NT2/D1 (cell line): ENCODE measurements around the gene ROPN1L.

Experiments
- DNase-seq: peaks from one replicate; pipeline ENCODE4 v3.0.0-alpha.2; 2011; ENCODE audit warnings: low read depth, low spot score
- H3K27me3 ChIP-seq: 2 replicates; pipeline ENCODE4 v1.6.0; 2011; ENCODE audit warnings: mild to moderate bottlenecking; ENCODE audit not compliant: insufficient read length, insufficient read depth
- H3K36me3 ChIP-seq: 2 replicates; pipeline ENCODE4 v1.6.1; 2011; ENCODE audit warnings: mild to moderate bottlenecking, low read length, mixed read lengths; ENCODE audit not compliant: insufficient read depth, insufficient read length
- H3K4me1 ChIP-seq: 2 replicates; pipeline ENCODE4 v1.5.1; 2011; ENCODE audit not compliant: insufficient read depth, insufficient read length
- H3K4me3 ChIP-seq: 2 replicates; pipeline ENCODE4 v1.5.1; 2011; ENCODE audit warnings: low read depth; ENCODE audit not compliant: insufficient read length
- H3K9ac ChIP-seq: 2 replicates; pipeline ENCODE4 v1.6.0; 2011; ENCODE audit warnings: low read depth; ENCODE audit not compliant: insufficient read length
- H3K9me3 ChIP-seq: 2 replicates; pipeline ENCODE4 v1.5.1; 2011; ENCODE audit warnings: mild to moderate bottlenecking, low read length; ENCODE audit not compliant: insufficient read depth
- SUZ12 ChIP-seq: IDR thresholded peaks from 2 replicates; pipeline ENCODE4 v1.6.1; 2011; ENCODE audit not compliant: insufficient read length, insufficient read depth; ENCODE audit errors: extremely low read depth
- YY1 ChIP-seq: IDR thresholded peaks from 2 replicates; pipeline ENCODE4 v1.6.1; 2011; ENCODE audit not compliant: insufficient read length, insufficient read depth
- ZNF274 ChIP-seq: IDR thresholded peaks from 2 replicates; pipeline ENCODE4 v1.6.1; 2011; ENCODE audit warnings: mild to moderate bottlenecking, low read depth, low read length

The ROPN1L gene

DNA sequence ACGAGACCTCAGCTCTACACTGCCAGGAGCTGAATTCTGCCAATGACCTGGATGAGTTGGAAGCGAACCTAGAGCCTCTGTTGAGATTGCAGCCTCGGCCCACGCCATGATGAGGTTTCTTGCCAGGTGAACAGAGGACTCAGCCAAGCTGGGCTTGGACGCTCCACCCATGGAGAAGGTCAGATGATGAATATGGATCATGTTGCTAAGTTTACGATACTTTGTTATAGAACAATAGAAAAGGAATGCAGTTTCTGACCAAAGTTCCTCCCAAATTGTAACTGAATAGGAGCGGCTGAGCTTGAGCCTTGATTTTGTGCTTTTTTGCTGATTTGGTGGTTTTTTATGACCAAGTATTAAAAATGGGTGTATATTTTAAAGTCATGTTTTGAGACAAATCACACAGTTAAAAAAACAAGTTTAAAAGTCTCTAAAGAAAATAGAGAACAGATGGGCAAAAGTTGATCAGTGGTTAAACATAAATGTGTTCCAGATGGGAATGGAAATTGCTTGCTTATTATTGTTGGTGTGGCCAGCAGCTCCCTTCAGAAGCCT, 32.9 kb downstream of the ROPN1L start:
- peaks cover 4% of the 10 kb centered on the region; the same call in 1 of the 2 replicates for H3K9me3 ChIP-seq
- H3K36me3 ChIP-seq = no peaks in the 10 kb centered on the region
- peaks cover 3% of the 10 kb centered on the region for H3K27me3 ChIP-seq
- H3K4me1 ChIP-seq = peaks cover 3% of the 10 kb centered on the region
- no peak overlapping the region for H3K9ac ChIP-seq
- TF ChIP-seq ZNF274 (no peak), YY1 (no peak), SUZ12 (no peak)
- H3K4me3 ChIP-seq = no peak overlapping the region
- DNase-seq = no peak

DNA sequence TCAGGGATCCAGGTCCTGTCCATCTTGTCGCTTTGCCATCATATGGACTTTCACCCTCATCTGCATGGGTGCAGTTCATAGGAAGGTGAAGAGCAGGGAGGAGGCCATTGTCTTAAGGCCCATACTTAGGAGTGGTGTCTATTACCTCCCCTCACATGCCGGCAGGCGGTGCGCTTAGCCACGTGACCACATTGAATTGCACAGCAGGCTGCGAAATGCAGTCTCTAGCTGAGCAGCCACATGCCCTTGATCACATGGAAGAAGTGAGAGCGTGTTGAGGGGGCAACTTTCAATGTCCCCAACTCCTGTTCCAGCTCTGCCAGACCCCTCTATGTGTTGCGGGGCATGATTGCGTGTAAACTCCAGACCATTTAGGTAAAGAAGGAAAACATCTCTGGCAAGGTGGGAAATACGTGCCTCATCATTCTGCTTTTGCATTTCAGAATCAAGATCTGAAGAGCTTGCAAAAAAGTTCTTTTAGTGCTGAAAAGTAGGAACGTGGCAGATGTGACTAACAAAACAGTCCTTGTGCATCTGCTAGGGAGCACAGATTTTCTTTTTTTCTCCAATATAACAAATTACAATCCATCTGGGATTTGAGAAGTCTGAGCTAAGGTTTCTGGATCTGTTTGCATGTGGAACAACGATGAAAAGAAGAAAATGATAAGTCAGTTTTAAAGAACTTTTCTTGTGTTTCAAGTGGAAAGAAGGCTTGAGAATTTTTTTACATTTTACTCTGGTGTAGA, 34.4 kb downstream of the ROPN1L start:
- Histone ChIP-seq H3K4me1 (peaks cover 4% of the 10 kb centered on the region), H3K4me3 (no peak overlapping the region), H3K9ac (no peak overlapping the region), H3K36me3 (no peaks in the 10 kb centered on the region), H3K27me3 (peaks cover 3% of the 10 kb centered on the region), H3K9me3 (peaks cover 4% of the 10 kb centered on the region; the same call in 1 of the 2 replicates)
- DNase-seq = no peak
- TF ChIP-seq SUZ12 (no peak), YY1 (no peak), ZNF274 (no peak)

DNA sequence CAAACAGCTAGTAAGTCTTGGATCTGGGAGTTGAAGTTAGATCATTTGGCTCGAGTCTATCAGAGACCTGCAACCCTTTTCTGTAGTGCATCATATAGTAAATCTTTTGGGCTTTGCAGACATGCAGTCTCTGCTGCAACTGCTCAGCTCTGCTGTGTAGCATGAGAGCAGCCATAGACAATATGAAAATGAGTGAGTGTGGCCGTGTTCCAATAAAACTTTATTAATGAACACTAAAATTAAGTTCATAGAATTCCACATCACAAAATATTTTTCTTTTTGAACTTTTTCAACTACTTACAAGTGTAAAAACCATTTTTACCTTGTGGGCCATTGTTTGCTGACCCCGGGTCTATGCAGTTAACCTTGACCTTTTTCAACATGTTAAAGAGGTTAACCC, 35.2 kb downstream of the ROPN1L start:
- Histone ChIP-seq H3K27me3 (peaks cover 3% of the 10 kb centered on the region), H3K4me3 (no peak overlapping the region), H3K9me3 (peaks cover 4% of the 10 kb centered on the region; the same call in 1 of the 2 replicates), H3K9ac (no peak overlapping the region), H3K4me1 (peaks cover 4% of the 10 kb centered on the region), H3K36me3 (no peaks in the 10 kb centered on the region)
- no peak for TF ChIP-seq ZNF274
- no peak for TF ChIP-seq SUZ12
- TF ChIP-seq YY1 = no peak
- DNase-seq = no peak

- Histone ChIP-seq H3K4me1 (peaks cover 4% of the 10 kb centered on the region), H3K36me3 (no peaks in the 10 kb centered on the region), H3K9ac (no peak overlapping the region), H3K27me3 (peaks cover 6% of the 10 kb centered on the region), H3K9me3 (peaks cover 4% of the 10 kb centered on the region; the same call in 1 of the 2 replicates), H3K4me3 (no peak overlapping the region)
- no peak for TF ChIP-seq ZNF274
- TF ChIP-seq SUZ12 = no peak
- no peak for TF ChIP-seq YY1
- no peak for DNase-seq
Measured at GRCh38 chr5:10477943-10478342, 36.3 kb downstream of the ROPN1L start.

DNA sequence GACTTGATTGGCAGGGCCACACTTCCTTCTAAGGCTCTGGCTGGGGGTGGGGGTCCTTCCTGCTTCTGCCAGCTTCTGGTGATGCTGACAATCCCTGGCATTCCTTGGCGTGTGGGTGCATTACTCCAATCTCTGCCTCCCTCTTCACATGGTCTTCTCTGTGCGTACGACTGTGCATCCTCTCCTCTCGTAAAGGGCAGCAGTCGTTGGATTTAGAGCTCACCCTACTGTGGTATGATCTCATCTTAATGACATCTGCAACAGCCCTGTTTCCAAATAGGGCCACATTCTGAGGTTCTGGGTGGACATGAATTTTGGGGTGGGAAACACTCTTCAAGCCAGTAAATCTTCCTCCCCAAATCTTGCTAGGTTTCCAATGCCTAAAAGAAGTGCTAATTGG, 36.8 kb downstream of the ROPN1L start:
- Histone ChIP-seq H3K4me3 (no peak overlapping the region), H3K4me1 (peaks cover 4% of the 10 kb centered on the region), H3K9me3 (peaks cover 4% of the 10 kb centered on the region; the same call in 1 of the 2 replicates), H3K27me3 (peaks cover 11% of the 10 kb centered on the region), H3K9ac (no peak overlapping the region), H3K36me3 (no peaks in the 10 kb centered on the region)
- DNase-seq = no peak
- TF ChIP-seq ZNF274 (no peak), YY1 (no peak), SUZ12 (no peak)

- no peak overlapping the region for H3K9ac ChIP-seq
- H3K4me3 ChIP-seq = no peak overlapping the region
- H3K27me3 ChIP-seq = peaks cover 16% of the 10 kb centered on the region
- peaks cover 4% of the 10 kb centered on the region; the same call in 1 of the 2 replicates for H3K9me3 ChIP-seq
- H3K4me1 ChIP-seq = peaks cover 4% of the 10 kb centered on the region
- no peaks in the 10 kb centered on the region for H3K36me3 ChIP-seq
- TF ChIP-seq SUZ12 (no peak), YY1 (no peak), ZNF274 (no peak)
- no peak for DNase-seq
Measured at GRCh38 chr5:10479154-10479721, 37.6 kb downstream of the ROPN1L start.

- Histone ChIP-seq H3K4me3 (no peak overlapping the region), H3K9ac (no peak overlapping the region), H3K4me1 (peaks cover 4% of the 10 kb centered on the region), H3K27me3 (peaks cover 16% of the 10 kb centered on the region), H3K36me3 (no peaks in the 10 kb centered on the region), H3K9me3 (peaks cover 4% of the 10 kb centered on the region; the same call in 1 of the 2 replicates)
- no peak for TF ChIP-seq SUZ12
- no peak for TF ChIP-seq YY1
- no peak for TF ChIP-seq ZNF274
- DNase-seq = no peak
Measured at GRCh38 chr5:10480237-10480985, 38.7 kb downstream of the ROPN1L start.
